Neural progenitor cell (in vitro differentiated cells): ENCODE data around the gene METTL3.

ENCODE experiments used
- EZH2 ChIP-seq: fragments of 200-600 bp; sonication (generic); IDR thresholded peaks from 2 replicates; pipeline ENCODE4 v1.6.1; 2017; ENCODE audit warnings: antibody characterized with exemption, mild to moderate bottlenecking, moderate library complexity
- TF ChIP-seq, protein P1 (sequence below): fragments of 200-600 bp; sonication (generic); IDR thresholded peaks from 2 replicates; pipeline ENCODE4 v1.5.1; 2017; ENCODE audit warnings: antibody characterized with exemption, mild to moderate bottlenecking

- no peak for TF ChIP-seq EZH2
- TF ChIP-seq, protein P1, sequence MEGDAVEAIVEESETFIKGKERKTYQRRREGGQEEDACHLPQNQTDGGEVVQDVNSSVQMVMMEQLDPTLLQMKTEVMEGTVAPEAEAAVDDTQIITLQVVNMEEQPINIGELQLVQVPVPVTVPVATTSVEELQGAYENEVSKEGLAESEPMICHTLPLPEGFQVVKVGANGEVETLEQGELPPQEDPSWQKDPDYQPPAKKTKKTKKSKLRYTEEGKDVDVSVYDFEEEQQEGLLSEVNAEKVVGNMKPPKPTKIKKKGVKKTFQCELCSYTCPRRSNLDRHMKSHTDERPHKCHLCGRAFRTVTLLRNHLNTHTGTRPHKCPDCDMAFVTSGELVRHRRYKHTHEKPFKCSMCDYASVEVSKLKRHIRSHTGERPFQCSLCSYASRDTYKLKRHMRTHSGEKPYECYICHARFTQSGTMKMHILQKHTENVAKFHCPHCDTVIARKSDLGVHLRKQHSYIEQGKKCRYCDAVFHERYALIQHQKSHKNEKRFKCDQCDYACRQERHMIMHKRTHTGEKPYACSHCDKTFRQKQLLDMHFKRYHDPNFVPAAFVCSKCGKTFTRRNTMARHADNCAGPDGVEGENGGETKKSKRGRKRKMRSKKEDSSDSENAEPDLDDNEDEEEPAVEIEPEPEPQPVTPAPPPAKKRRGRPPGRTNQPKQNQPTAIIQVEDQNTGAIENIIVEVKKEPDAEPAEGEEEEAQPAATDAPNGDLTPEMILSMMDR, result no peak
These were observed 14.7 kb downstream of the METTL3 start for GRCh38 chr14:21496453-21496852.
